SH-SY5Y (cell line): ENCODE measurements around the gene ITGA1.

Source experiments
- GATA2 ChIP-seq: IDR thresholded peaks from 2 replicates; pipeline ENCODE4 v1.6.1; 2011; ENCODE audit warnings: mild to moderate bottlenecking, low read depth, low read length
- GATA3 ChIP-seq: IDR thresholded peaks from 2 replicates; pipeline ENCODE4 v1.6.1; 2011; ENCODE audit warnings: low read depth, mild to moderate bottlenecking, low read length, moderate library complexity

GRCh38 chr5:52784737-52785136 is 3.0 kb upstream of the ITGA1 start:
- no peak for TF ChIP-seq GATA2
- TF ChIP-seq GATA3 = no peak
